SU-DHL-6 (cell line): Measurements from ENCODE around the gene PDGFC.

Experiments
- H2AFZ ChIP-seq: fragments of 200-600 bp; sonication (generic); 2 replicates; pipeline ENCODE4 v1.6.1; 2014; ENCODE audit warnings: low read depth, mild to moderate bottlenecking, moderate library complexity, mixed read lengths, antibody characterized with exemption, low read length; ENCODE audit not compliant: severe bottlenecking
- H3F3A ChIP-seq: fragments of 200-600 bp; shearing (Covaris generic); 2 replicates; pipeline ENCODE4 v1.6.0; 2016; ENCODE audit warnings: antibody characterized with exemption, mild to moderate bottlenecking; ENCODE audit not compliant: insufficient read depth
- H3K27ac ChIP-seq: fragments of 200-600 bp; sonication (generic); 2 replicates; pipeline ENCODE4 v1.5.1; 2016; ENCODE audit warnings: low read depth, mild to moderate bottlenecking, low read length, moderate library complexity, mixed read lengths
- H3K27me3 ChIP-seq: fragments of 200-600 bp; sonication (generic), shearing (Covaris generic); 2 replicates; pipeline ENCODE4 v1.6.0; 2014; ENCODE audit warnings: mild to moderate bottlenecking, low read length
- H3K36me3 ChIP-seq: fragments of 200-600 bp; sonication (generic); 2 replicates; pipeline ENCODE4 v1.6.1; 2014; ENCODE audit warnings: mild to moderate bottlenecking, low read length, mixed read lengths
- H3K4me2 ChIP-seq: fragments of 300-600, 200-600 bp; shearing (Covaris generic), sonication (generic); 2 replicates; pipeline ENCODE4 v1.6.0; 2014; ENCODE audit warnings: low read length, low read depth, mild to moderate bottlenecking; ENCODE audit not compliant: poor library complexity, severe bottlenecking
- H3K4me3 ChIP-seq: fragments of 200-600 bp; sonication (generic); 2 replicates; pipeline ENCODE4 v1.5.1; 2014; ENCODE audit warnings: antibody characterized with exemption, low read length, mild to moderate bottlenecking, mixed read lengths; ENCODE audit not compliant: insufficient read depth, poor library complexity, severe bottlenecking
- H3K79me2 ChIP-seq: fragments of 200-600 bp; sonication (generic); 2 replicates; pipeline ENCODE4 v1.6.1; 2014; ENCODE audit warnings: mild to moderate bottlenecking, low read length, moderate library complexity; ENCODE audit not compliant: insufficient read depth
- H3K9ac ChIP-seq: fragments of 200-600 bp; sonication (generic); 2 replicates; pipeline ENCODE4 v1.7.0; 2014; ENCODE audit warnings: mild to moderate bottlenecking, low read length
- H3K9me2 ChIP-seq: fragments of 200-600 bp; sonication (generic); replicated peaks from 2 replicates; pipeline ENCODE4 v1.6.1; 2014; ENCODE audit warnings: low read length; ENCODE audit not compliant: insufficient read depth
- H3K9me3 ChIP-seq: fragments of 200-600 bp; sonication (generic); 2 replicates; pipeline ENCODE4 v1.6.1; 2014; ENCODE audit warnings: low read length, mixed read lengths; ENCODE audit not compliant: insufficient read depth
- H4K20me1 ChIP-seq: fragments of 200-600 bp; sonication (generic); 2 replicates; pipeline ENCODE4 v1.6.1; 2014; ENCODE audit warnings: low read depth, mild to moderate bottlenecking, antibody characterized with exemption, low read length, moderate library complexity, mixed read lengths
- CTCF ChIP-seq: fragments of 200-600 bp; sonication (generic); IDR thresholded peaks from one replicate; pipeline ENCODE4 v1.5.1; 2017; ENCODE audit warnings: antibody characterized with exemption, mild to moderate bottlenecking, low read length, moderate library complexity; ENCODE audit not compliant: insufficient read depth, poor library complexity, severe bottlenecking
- EZH2phosphoT487 ChIP-seq: fragments of 200-600 bp; sonication (generic), shearing (Covaris generic); conservative IDR thresholded peaks from 2 replicates; pipeline ENCODE4 v1.6.1; 2018; ENCODE audit warnings: mild to moderate bottlenecking, antibody characterized with exemption, low read length, moderate library complexity, mixed read lengths

PDGFC gene

GRCh38 chr4:156829201-156829873 lies 142.3 kb downstream of the PDGFC start:
- no peaks in the 10 kb centered on the region for H3K27me3 ChIP-seq
- H3K4me3 ChIP-seq, result no peak overlapping the region
- no peaks in the 10 kb centered on the region for H3K9me2 ChIP-seq
- H3F3A ChIP-seq, result no peaks in the 10 kb centered on the region
- H3K27ac ChIP-seq, result no peak overlapping the region
- no peak overlapping the region for H3K9ac ChIP-seq
- H4K20me1 ChIP-seq, result no peaks in the 10 kb centered on the region
- H3K9me3 ChIP-seq, result no peaks in the 10 kb centered on the region
- no peak overlapping the region for H3K4me2 ChIP-seq
- no peaks in the 10 kb centered on the region for H3K36me3 ChIP-seq
- H3K79me2 ChIP-seq, result no peaks in the 10 kb centered on the region
- no peak overlapping the region for H2AFZ ChIP-seq
- no peak for TF ChIP-seq EZH2phosphoT487
- no peak for TF ChIP-seq CTCF

DNA sequence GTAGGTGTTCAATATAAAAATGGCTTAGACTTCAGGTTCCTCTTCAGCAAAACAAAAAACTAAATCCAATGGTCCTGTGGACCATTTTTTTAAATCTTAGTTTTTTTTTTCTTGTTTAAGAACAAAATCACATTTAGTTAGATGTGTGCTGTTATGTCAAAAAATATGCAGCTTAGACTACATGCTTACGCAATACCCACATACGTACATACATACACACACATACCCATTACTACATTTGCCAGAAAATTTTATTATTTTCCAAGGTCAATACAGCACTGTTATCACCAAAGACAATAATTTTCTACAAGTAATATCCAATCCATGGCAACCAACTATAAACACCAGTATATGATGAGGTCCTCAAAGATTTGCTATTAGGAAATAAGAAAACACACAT lies 144.1 kb downstream of the PDGFC start:
- TF ChIP-seq CTCF, result no peak
- TF ChIP-seq EZH2phosphoT487, result no peak
- H4K20me1 ChIP-seq, result no peaks in the 10 kb centered on the region
- no peaks in the 10 kb centered on the region for H3K9me2 ChIP-seq
- H3K36me3 ChIP-seq, result no peaks in the 10 kb centered on the region
- no peaks in the 10 kb centered on the region for H3K9me3 ChIP-seq
- H3K27ac ChIP-seq, result no peak overlapping the region
- H3F3A ChIP-seq, result no peaks in the 10 kb centered on the region
- H3K79me2 ChIP-seq, result no peaks in the 10 kb centered on the region
- no peak overlapping the region for H3K9ac ChIP-seq
- H3K27me3 ChIP-seq, result no peaks in the 10 kb centered on the region
- H3K4me2 ChIP-seq, result no peak overlapping the region
- no peak overlapping the region for H2AFZ ChIP-seq
- H3K4me3 ChIP-seq, result no peak overlapping the region

GRCh38 chr4:156825074-156825473 lies 146.5 kb downstream of the PDGFC start:
- Histone ChIP-seq H3K9me2 (no peaks in the 10 kb centered on the region), H3K9me3 (no peaks in the 10 kb centered on the region), H4K20me1 (no peaks in the 10 kb centered on the region), H3K79me2 (no peaks in the 10 kb centered on the region), H3K27me3 (no peaks in the 10 kb centered on the region), H3K9ac (no peak overlapping the region), H3K4me3 (no peak overlapping the region), H3F3A (no peaks in the 10 kb centered on the region), H2AFZ (no peak overlapping the region), H3K4me2 (no peak overlapping the region), H3K36me3 (no peaks in the 10 kb centered on the region), H3K27ac (no peak overlapping the region)
- TF ChIP-seq CTCF (no peak), EZH2phosphoT487 (no peak)
